HEK293 (cell line): ENCODE measurements around the gene FAM200C.
A peak's percentile ranks its signal among the peaks of the same experiment; 100 is the strongest.

ENCODE experiments used
- EGR2 ChIP-seq: fragments of 450-650 bp; formaldehyde crosslinking; IDR thresholded peaks from 2 replicates; pipeline ENCODE4 v1.5.1; 2016; ENCODE audit warnings: low read depth, missing biosample characterization, missing genetic modification characterization
- KLF9 ChIP-seq: fragments of 450-650 bp; formaldehyde crosslinking; IDR thresholded peaks from 2 replicates; pipeline ENCODE4 v1.5.1; 2016; ENCODE audit warnings: missing biosample characterization, missing genetic modification characterization, low read depth
- MYNN ChIP-seq: fragments of 450-650 bp; formaldehyde crosslinking; IDR thresholded peaks from 2 replicates; pipeline ENCODE4 v1.5.1; 2016; ENCODE audit warnings: missing biosample characterization, missing genetic modification characterization, borderline replicate concordance
- PRDM10 ChIP-seq: fragments of 450-650 bp; formaldehyde crosslinking; IDR thresholded peaks from 2 replicates; pipeline ENCODE4 v1.5.1; 2016; ENCODE audit warnings: missing biosample characterization, missing genetic modification characterization
- SCRT2 ChIP-seq: fragments of 450-650 bp; formaldehyde crosslinking; IDR thresholded peaks from 2 replicates; pipeline ENCODE4 v1.5.1; 2016; ENCODE audit warnings: missing biosample characterization, missing genetic modification characterization
- SP3 ChIP-seq: fragments of 450-650 bp; formaldehyde crosslinking; IDR thresholded peaks from 2 replicates; pipeline ENCODE4 v1.5.1; 2016; ENCODE audit warnings: missing biosample characterization, missing genetic modification characterization
- YY1 ChIP-seq: fragments of 450-650 bp; formaldehyde crosslinking; IDR thresholded peaks from 2 replicates; pipeline ENCODE4 v1.5.1; 2018; ENCODE audit warnings: missing biosample characterization, missing genetic modification characterization
- ZBTB11 ChIP-seq: fragments of 450-650 bp; formaldehyde crosslinking; conservative IDR thresholded peaks from 2 replicates; pipeline ENCODE4 v1.5.1; 2016; ENCODE audit warnings: low read depth, missing biosample characterization, missing genetic modification characterization
- ZBTB17 ChIP-seq: fragments of 450-650 bp; formaldehyde crosslinking; IDR thresholded peaks from 2 replicates; pipeline ENCODE4 v1.5.1; 2016; ENCODE audit warnings: missing biosample characterization, missing genetic modification characterization
- ZBTB44 ChIP-seq: fragments of 450-650 bp; IDR thresholded peaks from 2 replicates; pipeline ENCODE4 v1.5.1; 2018; ENCODE audit warnings: missing biosample characterization, mild to moderate bottlenecking, missing genetic modification characterization
- ZFP3 ChIP-seq: fragments of 450-650 bp; formaldehyde crosslinking; IDR thresholded peaks from 2 replicates; pipeline ENCODE4 v1.5.1; 2016; ENCODE audit warnings: low read depth, missing biosample characterization, missing genetic modification characterization
- ZFP69B ChIP-seq: fragments of 450-650 bp; formaldehyde crosslinking; IDR thresholded peaks from 2 replicates; pipeline ENCODE4 v1.5.1; 2016; ENCODE audit warnings: missing biosample characterization, missing genetic modification characterization
- ZNF121 ChIP-seq: fragments of 450-650 bp; formaldehyde crosslinking; IDR thresholded peaks from 2 replicates; pipeline ENCODE4 v1.5.1; 2016; ENCODE audit warnings: missing biosample characterization, missing genetic modification characterization
- ZNF155 ChIP-seq: fragments of 450-650 bp; formaldehyde crosslinking; IDR thresholded peaks from 2 replicates; pipeline ENCODE4 v1.5.1; 2016; ENCODE audit warnings: missing biosample characterization, missing genetic modification characterization
- ZNF274 ChIP-seq, 2 experiments: fragments of 200-500 bp in 1 of 2; fragments of 450-650 bp in 1 of 2; sonication (Bioruptor generic) in 1 of 2; formaldehyde crosslinking in 1 of 2; IDR thresholded peaks; 2 replicates each; pipeline versions ENCODE4 v1.5.1 to v1.6.1; 2014 to 2016; ENCODE audit warnings: borderline replicate concordance in 1 of 2, inconsistent platforms in 1 of 2, low read length in 1 of 2, missing biosample characterization in 1 of 2, missing genetic modification characterization in 1 of 2
- ZNF324 ChIP-seq: fragments of 450-650 bp; formaldehyde crosslinking; IDR thresholded peaks from 2 replicates; pipeline ENCODE4 v1.5.1; 2016; ENCODE audit warnings: missing biosample characterization, missing genetic modification characterization
- ZNF394 ChIP-seq: fragments of 450-650 bp; formaldehyde crosslinking; IDR thresholded peaks from 2 replicates; pipeline ENCODE4 v1.5.1; 2016; ENCODE audit warnings: missing biosample characterization, missing genetic modification characterization, mild to moderate bottlenecking, moderate library complexity, borderline replicate concordance
- ZNF449 ChIP-seq: fragments of 450-650 bp; formaldehyde crosslinking; IDR thresholded peaks from 2 replicates; pipeline ENCODE4 v1.5.1; 2017; ENCODE audit warnings: missing biosample characterization, mild to moderate bottlenecking, missing genetic modification characterization, moderate library complexity
- ZNF473 ChIP-seq: fragments of 450-650 bp; formaldehyde crosslinking; IDR thresholded peaks from 2 replicates; pipeline ENCODE4 v1.5.1; 2017; ENCODE audit warnings: missing biosample characterization, missing genetic modification characterization
- ZNF48 ChIP-seq: fragments of 450-650 bp; formaldehyde crosslinking; IDR thresholded peaks from 2 replicates; pipeline ENCODE4 v1.5.1; 2016; ENCODE audit warnings: missing biosample characterization, missing genetic modification characterization
- ZNF549 ChIP-seq: fragments of 450-650 bp; IDR thresholded peaks from 2 replicates; pipeline ENCODE4 v1.5.1; 2018; ENCODE audit warnings: missing biosample characterization, missing genetic modification characterization, mild to moderate bottlenecking, inconsistent platforms, moderate library complexity
- ZNF560 ChIP-seq: fragments of 450-650 bp; formaldehyde crosslinking; IDR thresholded peaks from 2 replicates; pipeline ENCODE4 v1.5.1; 2017; ENCODE audit warnings: missing biosample characterization, missing genetic modification characterization, borderline replicate concordance
- ZNF571 ChIP-seq: fragments of 450-650 bp; formaldehyde crosslinking; IDR thresholded peaks from 2 replicates; pipeline ENCODE4 v1.5.0; 2017; ENCODE audit warnings: missing biosample characterization, missing genetic modification characterization
- ZNF624 ChIP-seq: fragments of 450-650 bp; formaldehyde crosslinking; IDR thresholded peaks from 2 replicates; pipeline ENCODE4 v1.5.1; 2017; ENCODE audit warnings: missing biosample characterization, missing genetic modification characterization
- ZNF629 ChIP-seq: fragments of 450-650 bp; formaldehyde crosslinking; IDR thresholded peaks from 2 replicates; pipeline ENCODE4 v1.5.1; 2017; ENCODE audit warnings: missing biosample characterization, missing genetic modification characterization
- ZNF692 ChIP-seq: fragments of 450-650 bp; formaldehyde crosslinking; IDR thresholded peaks from 2 replicates; pipeline ENCODE4 v1.5.1; 2016; ENCODE audit warnings: missing biosample characterization, missing genetic modification characterization
- ZNF76 ChIP-seq: fragments of 450-650 bp; formaldehyde crosslinking; IDR thresholded peaks from 2 replicates; pipeline ENCODE4; 2016; ENCODE audit warnings: low read depth, missing biosample characterization, missing genetic modification characterization, borderline replicate concordance
- ZNF777 ChIP-seq: fragments of 450-650 bp; formaldehyde crosslinking; IDR thresholded peaks from 2 replicates; pipeline ENCODE4 v1.5.1; 2017; ENCODE audit warnings: missing biosample characterization, missing genetic modification characterization, borderline replicate concordance

The FAM200C gene

GRCh38 chr5:160421625-160422258 is 21.9 kb upstream of the FAM200C start, which contains the start of gene PTTG1 (continued):
- TF ChIP-seq ZBTB11 (tag by site-specific recombination), result 0 out of 2 replicates have a peak, but pooled peaks have one; percentile 31
- TF ChIP-seq SCRT2 (tag by site-specific recombination), result peak; percentile 88
- no peak for TF ChIP-seq ZNF155 (tag by site-specific recombination)
- TF ChIP-seq ZNF274 (IDR thresholded peaks at IDR 0.05; ENCODE audit: low read length), result no peak
- no peak for TF ChIP-seq ZNF274 (tag by site-specific recombination; IDR thresholded peaks at IDR 0.05; ENCODE audit: borderline replicate concordance)
- TF ChIP-seq YY1, result no peak
- TF ChIP-seq KLF9 (tag by site-specific recombination), result peak; percentile 49; the same call in 1 of the 2 replicates
- TF ChIP-seq ZNF549, result no peak
- TF ChIP-seq ZNF692, result 0 out of 2 replicates have a peak, but pooled peaks have one; percentile 45
- no peak for TF ChIP-seq ZNF777
- TF ChIP-seq ZNF473 (tag by site-specific recombination), result no peak
- TF ChIP-seq ZNF624 (tag by site-specific recombination), result no peak
- no peak for TF ChIP-seq ZNF560 (tag by site-specific recombination)
- TF ChIP-seq ZFP3 (tag by site-specific recombination), result no peak
- TF ChIP-seq ZNF324 (tag by site-specific recombination), result no peak
- TF ChIP-seq ZBTB17 (tag by site-specific recombination), result peak; percentile 67
- TF ChIP-seq ZBTB44 (tag by site-specific recombination), result no peak
- no peak for TF ChIP-seq MYNN (tag by site-specific recombination)
- TF ChIP-seq SP3 (tag by site-specific recombination), result peak; percentile 88
- 0 out of 2 replicates have a peak, but pooled peaks have one; percentile 36 for TF ChIP-seq ZFP69B
- no peak for TF ChIP-seq ZNF629 (tag by site-specific recombination)
- no peak for TF ChIP-seq ZNF48
- no peak for TF ChIP-seq ZNF121 (tag by site-specific recombination)
- TF ChIP-seq ZNF394 (tag by site-specific recombination), result peak; percentile 47; the same call in 1 of the 2 replicates
- peak; percentile 63 for TF ChIP-seq PRDM10 (tag by site-specific recombination)
- no peak for TF ChIP-seq EGR2 (tag by site-specific recombination)
- TF ChIP-seq ZNF76 (tag by site-specific recombination), result no peak
- no peak for TF ChIP-seq ZNF449 (tag by site-specific recombination)
- no peak for TF ChIP-seq ZNF571
